HCT116 (cell line): Measurements from ENCODE around the gene SNX9. TPM values are rescaled to one million over a fixed set of nuclear protein-coding genes. Genes with fewer than 3 reads are reported as not detected.

ENCODE experiments used
- ATAC-seq: fragments of 200-7000 bp; cut with Tn5 transposase; 2 replicates; pipeline ENCODE4 v1.9.1; 2020; ENCODE audit warnings: mild to moderate bottlenecking, moderate library complexity
- BruUV-seq: library from RNA; stranded (reverse); fragments of 400-500 nt; replicated peaks from 2 replicates; lab custom pipeline; 2021; lab: Mats Ljungman, UMichigan
- CTCF ChIA-PET: fragments of 300-600 bp; sonication (Branson Sonifier 250); formaldehyde crosslinking; loops from one replicate; lab custom pipeline; 2021; ENCODE audit warnings: antibody characterized with exemption; lab: Charles Lee
- POLR2A ChIA-PET: fragments of 300-600, 350-600 bp; sonication (Branson Sonifier 250); formaldehyde crosslinking; loops from one replicate; lab custom pipeline; 2021; ENCODE audit warnings: antibody characterized with exemption; lab: Charles Lee
- RAD21 ChIA-PET, 2 experiments: fragments of 300-600 bp; sonication (Branson Sonifier 250); formaldehyde crosslinking; loops; one replicate each; lab custom pipeline; 2023; ENCODE audit warnings: low total read pairs in 2 of 2; ENCODE audit not compliant: uncharacterized antibody in 2 of 2, unreplicated experiment in 2 of 2, low non-redundant PET in 1 of 2; lab: Charles Lee
- DNase-seq: peaks from one replicate; pipeline ENCODE4 v3.0.0-alpha.2; 2010; ENCODE audit warnings: low read depth, low spot score
- H2AFZ ChIP-seq: fragments of 200-600 bp; shearing (Covaris generic), sonication (generic); 2 replicates; pipeline ENCODE4 v1.6.1; 2017; ENCODE audit warnings: low read depth, mixed run types, mixed read lengths, antibody characterized with exemption, low read length; ENCODE audit not compliant: poor library complexity, severe bottlenecking
- H3K27ac ChIP-seq: 2 replicates; pipeline ENCODE4 v1.5.1; 2012; ENCODE audit warnings: low read depth, low read length
- H3K27me3 ChIP-seq: fragments of 200-600 bp; sonication (generic); 2 replicates; pipeline ENCODE4 v1.6.1; 2016; ENCODE audit warnings: mixed run types, low read length, mixed read lengths; ENCODE audit not compliant: insufficient read depth
- H3K36me3 ChIP-seq, 2 experiments: fragments of 200-500 bp in 1 of 2; fragments of 200-600 bp in 1 of 2; sonication (Bioruptor generic) in 1 of 2; sonication (generic) in 1 of 2; 2 replicates each; pipeline versions ENCODE4 v1.5.1 to v1.6.1; 2014 to 2016; ENCODE audit warnings: low read length in 2 of 2, inconsistent platforms in 1 of 2, mixed read lengths in 1 of 2, mixed run types in 1 of 2; ENCODE audit not compliant: insufficient read depth in 2 of 2, control insufficient read depth in 1 of 2
- H3K4me1 ChIP-seq, 2 experiments: fragments of 200-600 bp in 1 of 2; sonication (generic) in 1 of 2; 2 replicates each; pipeline versions ENCODE4 v1.5.1 to v1.6.1; 2012 to 2017; ENCODE audit warnings: low read length in 2 of 2, inconsistent platforms in 1 of 2, mild to moderate bottlenecking in 1 of 2, mixed read lengths in 1 of 2, mixed run types in 1 of 2, moderate library complexity in 1 of 2; ENCODE audit not compliant: insufficient read depth in 2 of 2, control insufficient read depth in 1 of 2
- H3K4me2 ChIP-seq: fragments of 200-600 bp; sonication (generic); 2 replicates; pipeline ENCODE4 v1.6.1; 2017; ENCODE audit warnings: mixed run types, low read length, mixed read lengths
- H3K4me3 ChIP-seq, 2 experiments: fragments of 200-600 bp in 1 of 2; sonication (generic) in 1 of 2; replicated peaks in 1 of 2; 2 replicates each; pipeline ENCODE4 v1.5.1; 2011 to 2016; ENCODE audit warnings: low read length in 2 of 2, control low read depth in 1 of 2, low read depth in 1 of 2, mild to moderate bottlenecking in 1 of 2, mixed read lengths in 1 of 2, mixed run types in 1 of 2
- H3K79me2 ChIP-seq: fragments of 200-600 bp; sonication (generic); 2 replicates; pipeline ENCODE4 v1.6.1; 2017; ENCODE audit warnings: mild to moderate bottlenecking, mixed run types, low read length, moderate library complexity, mixed read lengths; ENCODE audit not compliant: insufficient read depth
- H3K9ac ChIP-seq: fragments of 200-600 bp; sonication (generic); 2 replicates; pipeline ENCODE4 v1.6.1; 2016; ENCODE audit warnings: low read length, mixed read lengths
- H3K9me2 ChIP-seq: fragments of 200-600 bp; sonication (generic), shearing (Covaris generic); 2 replicates; pipeline ENCODE4 v1.6.1; 2017; ENCODE audit warnings: mixed run types, mild to moderate bottlenecking, moderate library complexity; ENCODE audit not compliant: insufficient read depth
- H3K9me3 ChIP-seq, 2 experiments: fragments of 200-500 bp in 1 of 2; fragments of 200-600 bp in 1 of 2; sonication (Bioruptor generic) in 1 of 2; sonication (generic) in 1 of 2; 2 replicates each; pipeline ENCODE4 v1.6.1; 2014 to 2017; ENCODE audit warnings: low read length in 2 of 2, mixed read lengths in 2 of 2, inconsistent platforms in 1 of 2, low read depth in 1 of 2, mild to moderate bottlenecking in 1 of 2, mixed run types in 1 of 2, moderate library complexity in 1 of 2; ENCODE audit not compliant: control insufficient read depth in 1 of 2, insufficient read depth in 1 of 2
- H4K20me1 ChIP-seq: fragments of 200-600 bp; sonication (generic), shearing (Covaris generic); 2 replicates; pipeline ENCODE4 v1.6.1; 2017; ENCODE audit warnings: mixed run types, mild to moderate bottlenecking, moderate library complexity; ENCODE audit not compliant: insufficient read depth
- CEBPB ChIP-seq: IDR thresholded peaks from 2 replicates; pipeline ENCODE4 v1.6.1; 2012; ENCODE audit warnings: low read depth
- EZH2 ChIP-seq: fragments of 200-600 bp; sonication (generic); IDR thresholded peaks from 2 replicates; pipeline ENCODE4 v1.6.1; 2017; ENCODE audit warnings: antibody characterized with exemption, mixed run types
- SIN3A ChIP-seq: IDR thresholded peaks from 2 replicates; pipeline ENCODE4 v1.6.1; 2012; ENCODE audit warnings: low read depth
- SP1 ChIP-seq: IDR thresholded peaks from 2 replicates; pipeline ENCODE4 v1.6.1; 2012; ENCODE audit warnings: low read depth
- TCF7L2 ChIP-seq: IDR thresholded peaks from 2 replicates; pipeline ENCODE4 v1.7.0; 2011; ENCODE audit warnings: borderline replicate concordance, inconsistent platforms; ENCODE audit not compliant: insufficient read depth, insufficient read length; ENCODE audit errors: extremely low read depth
- ZNF274 ChIP-seq: fragments of 200-500 bp; sonication (Bioruptor generic); IDR thresholded peaks from 2 replicates; pipeline ENCODE4 v1.6.1; 2014; ENCODE audit warnings: mild to moderate bottlenecking, low read depth, low read length, inconsistent platforms
- intact Hi-C: fragments of 100-400 bp; cut with micrococcal nuclease; formaldehyde crosslinking; loops from 2 replicates; pipeline ENCODE4 v1.10.0; 2022
- total RNA-seq: library from RNA; stranded (reverse); gene quantifications from one replicate; pipeline ENCODE4 v1.2.1, GENCODE V29; 2021; ENCODE audit not compliant: unreplicated experiment
- TF ChIP-seq, protein P1 (sequence below): IDR thresholded peaks from 2 replicates; pipeline ENCODE4 v1.6.1; 2012; ENCODE audit warnings: low read depth
- TF ChIP-seq, protein P2 (sequence below): IDR thresholded peaks from 2 replicates; pipeline ENCODE4 v1.6.1; 2012
- TF ChIP-seq, protein P3 (sequence below): IDR thresholded peaks from 2 replicates; pipeline ENCODE4 v1.6.1; 2012

Gene SNX9
- total RNA-seq, 1 experiment from 2014 or later, result 42.5 TPM

DNA sequence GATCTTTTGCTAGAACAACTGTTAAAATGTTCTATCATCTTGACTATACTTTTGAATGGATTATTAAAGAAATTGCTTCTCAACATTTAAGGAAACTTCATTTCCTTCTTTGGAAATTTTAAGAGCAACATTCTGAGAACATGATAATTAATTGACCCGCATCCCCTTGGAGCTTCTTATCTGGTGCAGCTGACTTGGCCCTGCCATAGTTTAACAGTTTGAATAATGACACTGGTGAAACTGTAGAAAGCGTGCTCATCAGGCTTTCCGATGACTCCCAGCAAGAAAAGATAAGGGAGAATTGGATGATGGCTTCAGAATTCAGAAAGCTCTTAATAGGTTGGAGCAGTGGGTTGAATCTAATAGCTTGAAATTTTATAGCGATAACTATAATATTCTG lies 38.1 kb downstream of the SNX9 start:
- ChIA-PET POLR2A (no interaction called here), RAD21 (no interaction called here), CTCF (no interaction called here)
- no peaks in the 10 kb centered on the region for H3K9me2 ChIP-seq
- H3K4me2 ChIP-seq, result no peak overlapping the region
- H3K9ac ChIP-seq, result no peak overlapping the region
- no TSS peak for BruUV-seq
- H2AFZ ChIP-seq, result no peak overlapping the region
- H3K27ac ChIP-seq, result no peak overlapping the region
- H3K27me3 ChIP-seq, result no peaks in the 10 kb centered on the region
- no peaks in the 10 kb centered on the region for H3K36me3 ChIP-seq
- no peak overlapping the region for H3K4me3 ChIP-seq
- H3K4me1 ChIP-seq, result peaks cover 3 to 8% of the 10 kb centered on the region in 2 experiments
- H4K20me1 ChIP-seq, result peaks cover 8% of the 10 kb centered on the region
- no peak for DNase-seq
- TF ChIP-seq SIN3A, result no peak
- no peak for TF ChIP-seq ZNF274
- no peak for TF ChIP-seq TCF7L2
- TF ChIP-seq, protein P1, sequence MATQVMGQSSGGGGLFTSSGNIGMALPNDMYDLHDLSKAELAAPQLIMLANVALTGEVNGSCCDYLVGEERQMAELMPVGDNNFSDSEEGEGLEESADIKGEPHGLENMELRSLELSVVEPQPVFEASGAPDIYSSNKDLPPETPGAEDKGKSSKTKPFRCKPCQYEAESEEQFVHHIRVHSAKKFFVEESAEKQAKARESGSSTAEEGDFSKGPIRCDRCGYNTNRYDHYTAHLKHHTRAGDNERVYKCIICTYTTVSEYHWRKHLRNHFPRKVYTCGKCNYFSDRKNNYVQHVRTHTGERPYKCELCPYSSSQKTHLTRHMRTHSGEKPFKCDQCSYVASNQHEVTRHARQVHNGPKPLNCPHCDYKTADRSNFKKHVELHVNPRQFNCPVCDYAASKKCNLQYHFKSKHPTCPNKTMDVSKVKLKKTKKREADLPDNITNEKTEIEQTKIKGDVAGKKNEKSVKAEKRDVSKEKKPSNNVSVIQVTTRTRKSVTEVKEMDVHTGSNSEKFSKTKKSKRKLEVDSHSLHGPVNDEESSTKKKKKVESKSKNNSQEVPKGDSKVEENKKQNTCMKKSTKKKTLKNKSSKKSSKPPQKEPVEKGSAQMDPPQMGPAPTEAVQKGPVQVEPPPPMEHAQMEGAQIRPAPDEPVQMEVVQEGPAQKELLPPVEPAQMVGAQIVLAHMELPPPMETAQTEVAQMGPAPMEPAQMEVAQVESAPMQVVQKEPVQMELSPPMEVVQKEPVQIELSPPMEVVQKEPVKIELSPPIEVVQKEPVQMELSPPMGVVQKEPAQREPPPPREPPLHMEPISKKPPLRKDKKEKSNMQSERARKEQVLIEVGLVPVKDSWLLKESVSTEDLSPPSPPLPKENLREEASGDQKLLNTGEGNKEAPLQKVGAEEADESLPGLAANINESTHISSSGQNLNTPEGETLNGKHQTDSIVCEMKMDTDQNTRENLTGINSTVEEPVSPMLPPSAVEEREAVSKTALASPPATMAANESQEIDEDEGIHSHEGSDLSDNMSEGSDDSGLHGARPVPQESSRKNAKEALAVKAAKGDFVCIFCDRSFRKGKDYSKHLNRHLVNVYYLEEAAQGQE, result no peak
- TF ChIP-seq, protein P2, sequence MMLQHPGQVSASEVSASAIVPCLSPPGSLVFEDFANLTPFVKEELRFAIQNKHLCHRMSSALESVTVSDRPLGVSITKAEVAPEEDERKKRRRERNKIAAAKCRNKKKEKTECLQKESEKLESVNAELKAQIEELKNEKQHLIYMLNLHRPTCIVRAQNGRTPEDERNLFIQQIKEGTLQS, result no peak
- no peak for TF ChIP-seq EZH2
- no peak for TF ChIP-seq CEBPB
- no peak for TF ChIP-seq SP1
- TF ChIP-seq, protein P3, sequence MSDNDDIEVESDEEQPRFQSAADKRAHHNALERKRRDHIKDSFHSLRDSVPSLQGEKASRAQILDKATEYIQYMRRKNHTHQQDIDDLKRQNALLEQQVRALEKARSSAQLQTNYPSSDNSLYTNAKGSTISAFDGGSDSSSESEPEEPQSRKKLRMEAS, result no peak
- TF ChIP-seq, all 23 proteins: peak for 0
- Histone ChIP-seq H3K9me3 (no peaks in the 10 kb centered on the region), H3K79me2 (peaks cover 97% of the 10 kb centered on the region)
- intact Hi-C loops, result no loop called here
- no peak for ATAC-seq
